ENCODE results near the gene FBLN2. TPM values are rescaled to one million over a fixed set of nuclear protein-coding genes. Genes with fewer than 3 reads are reported as not detected.

Gene FBLN2
- polyA plus RNA-seq, 4 donors: 0.45 to 30.8 (median 2.9) TPM

DNA sequence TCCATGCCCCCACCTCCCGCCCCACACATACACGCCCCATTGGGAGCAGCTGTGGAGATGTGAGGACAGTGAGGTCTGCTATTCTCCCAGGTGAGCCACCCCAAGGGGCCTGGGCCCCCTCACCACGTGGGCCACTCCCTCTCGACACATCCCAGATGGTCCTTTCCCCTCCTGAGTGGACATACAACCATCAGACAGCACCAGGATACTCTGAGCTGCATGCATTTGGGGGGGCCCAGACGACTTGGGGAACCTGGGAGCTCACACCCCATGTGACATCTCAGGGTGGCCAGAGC lies 17.5 kb downstream of the FBLN2 start:
- DNase-seq (no peak), FAIRE-seq (no peak)
- no peaks in the 10 kb centered on the region for H3K36me3 ChIP-seq (ENCODE audit: control insufficient read depth in 3 of 3, insufficient read depth in 2 of 3, low read depth in 1 of 3, low read length in 3 of 3)
- no peaks in the 10 kb centered on the region for H3K4me1 ChIP-seq (ENCODE audit: control insufficient read depth in 3 of 3, insufficient read depth in 2 of 3, low read depth in 1 of 3, low read length in 2 of 3)
- WGBS, 3 donors: 38 to 62% (median 52%) methylated on average over 5 of the region's 5 CpGs
- no peaks in the 10 kb centered on the region for H3K27me3 ChIP-seq (ENCODE audit: control insufficient read depth in 3 of 3, insufficient read depth in 3 of 3, low read length in 3 of 3)
- no peak overlapping the region for H3K4me3 ChIP-seq (ENCODE audit: low read depth in 1 of 3, low read length in 3 of 3)
- no peaks in the 10 kb centered on the region for H3K9me3 ChIP-seq (ENCODE audit: control insufficient read depth in 2 of 2, insufficient read depth in 1 of 2, low read depth in 1 of 2, low read length in 1 of 2)
- H3K27ac ChIP-seq (ENCODE audit: low read depth in 1 of 3, low read length in 2 of 3): no peak overlapping the region

DNA sequence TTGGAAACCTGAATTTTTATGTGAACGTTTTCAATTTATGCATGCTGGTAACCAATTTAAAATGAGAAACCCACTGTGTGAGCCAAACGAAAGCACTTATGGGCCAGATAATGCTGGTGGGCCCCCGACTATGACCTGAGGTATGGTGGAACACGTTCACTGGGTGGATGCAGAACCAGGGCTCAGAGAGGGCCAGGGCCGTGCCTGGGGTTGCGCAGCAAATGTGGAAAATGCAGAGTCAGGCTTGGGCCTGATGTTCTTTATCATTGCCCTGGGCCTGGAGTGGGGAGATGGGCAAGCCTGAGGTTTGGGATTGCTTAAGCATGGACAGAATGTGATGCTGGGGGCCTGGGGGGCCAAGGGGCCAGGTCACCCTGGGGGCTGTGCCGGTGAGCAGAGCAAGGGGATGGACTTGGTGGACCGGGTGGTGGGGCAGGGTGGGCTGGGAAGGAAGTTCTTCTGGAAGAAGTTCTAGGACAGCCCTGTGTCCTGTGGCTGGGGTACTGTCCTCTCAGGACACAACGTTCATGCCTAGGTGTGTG lies 17.9 kb downstream of the FBLN2 start:
- Histone ChIP-seq H3K27me3 (ENCODE audit: control insufficient read depth in 3 of 3, insufficient read depth in 3 of 3, low read length in 3 of 3) (no peaks in the 10 kb centered on the region), H3K4me1 (ENCODE audit: control insufficient read depth in 3 of 3, insufficient read depth in 2 of 3, low read depth in 1 of 3, low read length in 2 of 3) (no peaks in the 10 kb centered on the region), H3K4me3 (ENCODE audit: low read depth in 1 of 3, low read length in 3 of 3) (no peak overlapping the region), H3K9me3 (ENCODE audit: control insufficient read depth in 2 of 2, insufficient read depth in 1 of 2, low read depth in 1 of 2, low read length in 1 of 2) (no peaks in the 10 kb centered on the region), H3K36me3 (ENCODE audit: control insufficient read depth in 3 of 3, insufficient read depth in 2 of 3, low read depth in 1 of 3, low read length in 3 of 3) (no peaks in the 10 kb centered on the region), H3K27ac (ENCODE audit: low read depth in 1 of 3, low read length in 2 of 3) (no peak overlapping the region)
- WGBS, 3 donors: 71 to 83% (median 71%) methylated on average over 9 of the region's 9 CpGs
- FAIRE-seq (no peak), DNase-seq (no peak)

DNA sequence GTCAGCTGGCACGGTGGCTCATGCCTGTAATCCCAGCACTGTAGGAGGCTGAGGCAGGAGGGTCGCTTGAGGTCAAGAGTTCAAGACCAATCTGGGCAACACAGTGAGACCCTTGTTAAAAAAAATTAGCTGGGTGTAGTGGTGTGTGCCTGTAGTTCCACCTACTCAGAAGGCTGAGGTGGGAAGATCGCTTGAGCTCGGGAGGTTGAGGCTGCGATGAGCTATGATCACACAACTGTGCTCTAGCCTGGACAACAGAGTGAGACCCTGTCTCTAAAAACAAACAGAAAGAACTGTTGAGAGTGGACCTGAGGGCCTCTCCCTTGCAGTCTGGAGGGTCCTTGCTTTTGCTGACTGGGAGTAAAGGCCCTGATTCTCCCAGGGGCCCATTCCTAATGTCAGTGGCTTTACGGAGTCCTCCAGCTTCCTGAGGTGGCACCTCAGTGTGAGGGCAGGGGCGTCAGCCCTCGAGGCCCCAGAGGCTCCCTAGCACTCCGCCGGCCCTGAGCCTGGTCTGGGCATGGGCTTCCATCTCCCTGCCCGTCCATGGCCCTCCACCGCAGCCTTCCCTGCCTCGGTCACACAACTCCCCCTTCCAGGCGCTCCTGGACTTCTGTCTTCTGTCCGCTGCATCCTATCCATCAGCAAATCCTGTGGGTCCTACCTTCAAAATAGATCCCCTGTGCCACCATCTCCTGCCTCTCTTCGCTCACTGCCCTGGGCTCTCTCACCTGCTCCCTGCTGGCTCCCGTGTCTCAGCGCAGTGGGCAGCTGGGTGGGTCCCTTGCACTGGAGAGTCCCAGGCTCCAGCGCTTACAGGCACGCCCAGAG lies 19.0 kb downstream of the FBLN2 start:
- H3K4me3 ChIP-seq (ENCODE audit: low read depth in 1 of 3, low read length in 3 of 3): no peak overlapping the region
- 70 to 82% (median 81%) methylated on average over 18 to 20 of the region's 20 CpGs for WGBS, 3 donors
- FAIRE-seq (no peak), DNase-seq (no peak)
- no peak overlapping the region for H3K27ac ChIP-seq (ENCODE audit: low read depth in 1 of 3, low read length in 2 of 3)
- no peaks in the 10 kb centered on the region for H3K9me3 ChIP-seq (ENCODE audit: control insufficient read depth in 2 of 2, insufficient read depth in 1 of 2, low read depth in 1 of 2, low read length in 1 of 2)
- H3K36me3 ChIP-seq (ENCODE audit: control insufficient read depth in 3 of 3, insufficient read depth in 2 of 3, low read depth in 1 of 3, low read length in 3 of 3): no peaks in the 10 kb centered on the region
- no peaks in the 10 kb centered on the region for H3K27me3 ChIP-seq (ENCODE audit: control insufficient read depth in 3 of 3, insufficient read depth in 3 of 3, low read length in 3 of 3)
- no peaks in the 10 kb centered on the region for H3K4me1 ChIP-seq (ENCODE audit: control insufficient read depth in 3 of 3, insufficient read depth in 2 of 3, low read depth in 1 of 3, low read length in 2 of 3)

DNA sequence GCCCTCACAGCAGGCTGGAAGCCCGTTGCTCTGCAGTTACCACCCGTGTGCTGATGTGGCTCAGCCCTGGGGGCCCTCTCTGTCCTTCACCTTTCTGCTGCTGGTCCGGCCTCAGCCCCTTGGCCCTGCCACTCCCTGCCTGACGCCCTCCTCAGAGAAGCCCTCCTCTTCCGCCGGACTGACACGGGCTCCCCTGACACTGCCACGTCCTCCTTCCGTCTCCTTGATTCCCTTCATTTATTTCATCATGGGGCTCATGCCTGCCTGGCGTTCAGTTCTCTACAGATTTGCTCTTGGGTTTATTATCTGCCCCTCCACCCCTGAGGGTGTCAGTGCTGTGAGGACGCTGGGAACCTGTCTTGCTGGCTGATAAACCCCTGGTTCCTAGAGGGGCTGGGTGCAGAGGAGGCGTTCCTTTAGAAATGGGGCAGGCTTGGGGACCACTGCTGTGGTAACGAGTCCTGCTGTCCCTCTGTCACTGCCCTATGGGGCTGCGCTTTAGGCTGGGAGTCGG lies 19.6 kb downstream of the FBLN2 start:
- Histone ChIP-seq H3K9me3 (ENCODE audit: control insufficient read depth in 2 of 2, insufficient read depth in 1 of 2, low read depth in 1 of 2, low read length in 1 of 2) (no peaks in the 10 kb centered on the region), H3K4me1 (ENCODE audit: control insufficient read depth in 3 of 3, insufficient read depth in 2 of 3, low read depth in 1 of 3, low read length in 2 of 3) (no peaks in the 10 kb centered on the region), H3K27ac (ENCODE audit: low read depth in 1 of 3, low read length in 2 of 3) (no peak overlapping the region), H3K36me3 (ENCODE audit: control insufficient read depth in 3 of 3, insufficient read depth in 2 of 3, low read depth in 1 of 3, low read length in 3 of 3) (no peaks in the 10 kb centered on the region), H3K4me3 (ENCODE audit: low read depth in 1 of 3, low read length in 3 of 3) (no peak overlapping the region), H3K27me3 (ENCODE audit: control insufficient read depth in 3 of 3, insufficient read depth in 3 of 3, low read length in 3 of 3) (no peaks in the 10 kb centered on the region)
- no peak for FAIRE-seq
- no peak for DNase-seq
- WGBS, 3 donors: 65 to 78% (median 77%) methylated on average over 15 of the region's 15 CpGs

DNA sequence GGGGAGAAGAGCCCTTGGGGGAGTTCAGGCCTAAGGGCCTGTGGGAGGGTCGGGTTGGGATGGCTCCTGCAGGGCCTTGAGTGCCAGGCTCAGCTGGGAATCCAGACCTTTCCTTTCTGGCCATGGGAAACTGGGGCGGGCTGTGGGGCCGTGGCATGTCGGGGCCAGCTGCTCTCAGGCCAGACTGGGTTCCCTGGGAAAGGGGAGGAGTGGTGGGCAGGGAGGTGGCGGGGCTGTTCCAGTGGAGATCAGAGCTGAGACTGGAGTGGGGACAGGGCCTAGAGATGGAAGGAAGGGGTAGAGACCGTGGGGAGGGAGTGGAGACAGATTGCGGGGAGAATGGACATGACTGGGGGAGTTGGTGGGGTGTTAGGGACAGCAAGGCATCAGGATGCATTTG lies 20.3 kb downstream of the FBLN2 start:
- H3K4me3 ChIP-seq (ENCODE audit: low read depth in 1 of 3, low read length in 3 of 3): no peak overlapping the region
- no peaks in the 10 kb centered on the region for H3K27me3 ChIP-seq (ENCODE audit: control insufficient read depth in 3 of 3, insufficient read depth in 3 of 3, low read length in 3 of 3)
- no peaks in the 10 kb centered on the region for H3K4me1 ChIP-seq (ENCODE audit: control insufficient read depth in 3 of 3, insufficient read depth in 2 of 3, low read depth in 1 of 3, low read length in 2 of 3)
- no peaks in the 10 kb centered on the region for H3K36me3 ChIP-seq (ENCODE audit: control insufficient read depth in 3 of 3, insufficient read depth in 2 of 3, low read depth in 1 of 3, low read length in 3 of 3)
- 72 to 83% (median 76%) methylated on average over 7 of the region's 7 CpGs for WGBS, 3 donors
- no peak for FAIRE-seq
- no peak overlapping the region for H3K27ac ChIP-seq (ENCODE audit: low read depth in 1 of 3, low read length in 2 of 3)
- no peaks in the 10 kb centered on the region for H3K9me3 ChIP-seq (ENCODE audit: control insufficient read depth in 2 of 2, insufficient read depth in 1 of 2, low read depth in 1 of 2, low read length in 1 of 2)
- no peak for DNase-seq

DNA sequence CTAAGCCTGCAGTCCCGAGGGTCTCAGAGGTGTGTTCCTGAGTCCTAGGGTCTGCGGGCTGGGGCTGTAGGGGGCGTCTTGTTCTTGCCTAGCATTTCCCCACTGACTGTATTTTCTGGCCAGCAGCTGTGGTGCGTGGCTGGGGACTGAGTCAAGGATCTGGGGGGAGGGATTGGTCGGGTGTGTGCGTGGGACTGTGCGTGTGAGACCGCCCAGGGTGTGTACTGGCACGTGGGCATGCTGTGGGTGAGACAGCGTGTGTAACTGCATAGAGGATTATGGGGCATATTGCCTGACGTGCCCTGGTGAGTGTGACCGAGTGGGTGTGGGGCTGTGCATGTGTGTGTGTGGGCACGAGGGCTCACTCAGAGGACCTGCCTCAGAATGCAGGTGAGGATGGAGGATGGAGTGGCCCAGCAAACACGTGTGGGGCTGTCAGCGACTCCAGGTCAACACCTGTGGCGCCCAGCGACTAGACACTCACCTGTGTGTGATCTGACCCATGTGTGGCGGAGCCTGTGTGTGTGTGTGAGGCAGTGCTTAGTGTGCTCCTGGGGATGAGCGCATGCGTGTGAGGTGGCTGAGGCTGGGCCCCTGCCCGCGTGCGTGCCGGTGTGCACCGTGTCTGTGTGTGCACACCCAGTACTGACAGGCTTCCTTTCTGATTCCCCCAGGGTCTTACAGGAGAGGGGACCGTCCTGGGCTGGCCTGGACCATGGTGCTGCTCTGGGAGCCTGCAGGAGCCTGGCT lies 20.9 kb downstream of the FBLN2 start:
- H3K36me3 ChIP-seq (ENCODE audit: control insufficient read depth in 3 of 3, insufficient read depth in 2 of 3, low read depth in 1 of 3, low read length in 3 of 3): no peaks in the 10 kb centered on the region
- no peaks in the 10 kb centered on the region for H3K9me3 ChIP-seq (ENCODE audit: control insufficient read depth in 2 of 2, insufficient read depth in 1 of 2, low read depth in 1 of 2, low read length in 1 of 2)
- H3K27me3 ChIP-seq (ENCODE audit: control insufficient read depth in 3 of 3, insufficient read depth in 3 of 3, low read length in 3 of 3): no peaks in the 10 kb centered on the region
- no peaks in the 10 kb centered on the region for H3K4me1 ChIP-seq (ENCODE audit: control insufficient read depth in 3 of 3, insufficient read depth in 2 of 3, low read depth in 1 of 3, low read length in 2 of 3)
- H3K4me3 ChIP-seq (ENCODE audit: low read depth in 1 of 3, low read length in 3 of 3): no peak overlapping the region
- no peak overlapping the region for H3K27ac ChIP-seq (ENCODE audit: low read depth in 1 of 3, low read length in 2 of 3)
- 66 to 83% (median 73%) methylated on average over 26 of the region's 26 CpGs for WGBS, 3 donors
- DNase-seq: no peak
- no peak for FAIRE-seq

DNA sequence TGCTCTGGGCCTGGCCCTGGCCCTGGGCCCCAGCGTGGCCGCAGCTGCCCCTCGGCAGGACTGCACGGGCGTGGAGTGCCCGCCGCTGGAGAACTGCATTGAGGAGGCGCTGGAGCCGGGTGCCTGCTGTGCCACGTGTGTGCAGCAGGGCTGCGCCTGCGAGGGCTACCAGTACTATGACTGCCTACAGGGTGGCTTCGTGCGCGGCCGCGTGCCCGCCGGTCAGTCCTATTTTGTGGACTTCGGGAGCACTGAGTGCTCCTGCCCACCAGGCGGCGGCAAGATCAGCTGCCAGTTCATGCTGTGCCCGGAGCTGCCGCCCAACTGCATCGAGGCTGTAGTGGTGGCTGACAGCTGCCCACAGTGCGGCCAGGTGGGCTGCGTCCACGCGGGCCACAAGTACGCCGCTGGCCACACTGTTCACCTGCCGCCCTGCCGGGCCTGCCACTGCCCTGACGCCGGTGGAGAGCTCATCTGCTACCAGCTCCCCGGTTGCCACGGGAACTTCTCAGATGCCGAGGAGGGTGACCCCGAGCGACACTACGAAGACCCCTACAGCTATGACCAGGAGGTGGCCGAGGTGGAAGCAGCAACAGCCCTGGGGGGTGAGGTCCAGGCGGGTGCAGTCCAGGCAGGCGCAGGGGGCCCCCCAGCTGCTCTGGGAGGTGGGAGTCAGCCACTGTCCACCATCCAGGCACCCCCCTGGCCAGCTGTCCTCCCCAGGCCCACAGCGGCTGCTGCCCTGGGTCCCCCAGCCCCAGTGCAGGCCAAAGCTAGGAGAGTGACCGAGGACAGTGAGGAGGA lies 21.7 kb downstream of the FBLN2 start:
- 85 to 93% (median 88%) methylated on average over 30 to 46 of the region's 46 CpGs for WGBS, 3 donors
- H3K9me3 ChIP-seq (ENCODE audit: control insufficient read depth in 2 of 2, insufficient read depth in 1 of 2, low read depth in 1 of 2, low read length in 1 of 2): no peaks in the 10 kb centered on the region
- no peak for FAIRE-seq

DNA sequence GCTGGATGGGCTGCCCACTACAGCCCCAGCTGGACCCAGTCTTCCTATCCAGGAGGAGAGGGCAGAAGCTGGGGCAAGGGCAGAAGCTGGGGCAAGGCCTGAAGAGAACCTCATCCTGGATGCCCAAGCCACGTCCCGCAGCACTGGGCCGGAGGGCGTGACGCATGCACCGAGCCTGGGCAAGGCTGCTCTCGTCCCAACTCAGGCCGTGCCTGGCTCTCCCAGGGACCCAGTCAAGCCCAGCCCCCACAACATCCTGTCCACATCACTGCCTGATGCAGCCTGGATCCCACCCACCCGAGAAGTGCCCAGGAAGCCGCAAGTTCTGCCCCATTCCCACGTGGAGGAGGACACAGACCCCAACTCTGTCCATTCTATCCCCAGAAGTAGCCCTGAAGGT lies 22.3 kb downstream of the FBLN2 start:
- Histone ChIP-seq H3K9me3 (ENCODE audit: control insufficient read depth in 2 of 2, insufficient read depth in 1 of 2, low read depth in 1 of 2, low read length in 1 of 2) (no peaks in the 10 kb centered on the region), H3K4me1 (ENCODE audit: control insufficient read depth in 3 of 3, insufficient read depth in 2 of 3, low read depth in 1 of 3, low read length in 2 of 3) (no peaks in the 10 kb centered on the region), H3K27ac (ENCODE audit: low read depth in 1 of 3, low read length in 2 of 3) (no peak overlapping the region), H3K4me3 (ENCODE audit: low read depth in 1 of 3, low read length in 3 of 3) (no peak overlapping the region), H3K36me3 (ENCODE audit: control insufficient read depth in 3 of 3, insufficient read depth in 2 of 3, low read depth in 1 of 3, low read length in 3 of 3) (no peaks in the 10 kb centered on the region), H3K27me3 (ENCODE audit: control insufficient read depth in 3 of 3, insufficient read depth in 3 of 3, low read length in 3 of 3) (no peaks in the 10 kb centered on the region)
- FAIRE-seq (no peak), DNase-seq (no peak)
- 82 to 88% (median 85%) methylated on average over 11 of the region's 11 CpGs for WGBS, 3 donors

More for the DNA sequence above, 21.7 kb downstream of the FBLN2 start:
- H3K36me3 ChIP-seq (ENCODE audit: control insufficient read depth in 3 of 3, insufficient read depth in 2 of 3, low read depth in 1 of 3, low read length in 3 of 3): no peaks in the 10 kb centered on the region
- H3K27me3 ChIP-seq (ENCODE audit: control insufficient read depth in 3 of 3, insufficient read depth in 3 of 3, low read length in 3 of 3): no peaks in the 10 kb centered on the region
- H3K27ac ChIP-seq (ENCODE audit: low read depth in 1 of 3, low read length in 2 of 3): no peak overlapping the region
- DNase-seq: no peak
- no peaks in the 10 kb centered on the region for H3K4me1 ChIP-seq (ENCODE audit: control insufficient read depth in 3 of 3, insufficient read depth in 2 of 3, low read depth in 1 of 3, low read length in 2 of 3)
- H3K4me3 ChIP-seq (ENCODE audit: low read depth in 1 of 3, low read length in 3 of 3): no peak overlapping the region

Data from small intestine (tissue), 7 donors.